Lower lobe of right lung (tissue), 2 donors: Measurements from ENCODE around the gene ASS1. TPM values are rescaled to one million over a fixed set of nuclear protein-coding genes. Genes with fewer than 3 reads are reported as not detected.

Experiments used
- ATAC-seq, 2 donors: fragments of 200-7000 bp; cut with Tn5 transposase; one replicate each; pipeline ENCODE4 v1.9.1; 2020 to 2022; ENCODE audit warnings: mild to moderate bottlenecking in 2 of 2, moderate library complexity in 2 of 2
- DNase-seq: peaks from one replicate; pipeline ENCODE4 v3.0.0-alpha.2; 2020
- H3K27ac ChIP-seq: fragments of 200-600 bp; one replicate; pipeline ENCODE4 v1.8.0; 2022
- H3K27me3 ChIP-seq: fragments of 200-600 bp; one replicate; pipeline ENCODE4 v1.8.0; 2022; ENCODE audit warnings: low read depth
- H3K36me3 ChIP-seq: fragments of 200-600 bp; one replicate; pipeline ENCODE4 v1.8.0; 2022; ENCODE audit warnings: mild to moderate bottlenecking
- H3K4me1 ChIP-seq: fragments of 200-600 bp; one replicate; pipeline ENCODE4 v1.8.0; 2022
- H3K4me3 ChIP-seq: fragments of 200-600 bp; one replicate; pipeline ENCODE4 v1.8.0; 2022; ENCODE audit warnings: mild to moderate bottlenecking
- H3K9me3 ChIP-seq: fragments of 200-600 bp; one replicate; pipeline ENCODE4 v1.8.0; 2022
- intact Hi-C: fragments of 100-400 bp; cut with DNase I; formaldehyde crosslinking; loops from one replicate; pipeline ENCODE4 v1.11.0; 2022
- total RNA-seq: library from RNA; stranded (reverse); fragmentation: NEBNext Ultra II Directional; extraction: Animal tissue kit (Norgen Biotek cat#: 25700); gene quantifications from one replicate; pipeline ENCODE4 v1.2.1, GENCODE V29; 2021
- TF ChIP-seq, protein P1 (sequence below): fragments of 200-600 bp; IDR thresholded peaks from one replicate; pipeline ENCODE4 v1.8.0; 2022; ENCODE audit warnings: antibody characterized with exemption, mild to moderate bottlenecking
- donor health status: DM: no; HTN: yes; CAD: no; lungs with severe emphysema.

ASS1 gene
- total RNA-seq, 1 donor from 2014 or later = 75.2 TPM

- Histone ChIP-seq H3K4me1 (no peaks in the 10 kb centered on the region), H3K9me3 (no peaks in the 10 kb centered on the region), H3K27ac (no peak overlapping the region), H3K4me3 (no peak overlapping the region), H3K36me3 (peaks cover 33% of the 10 kb centered on the region), H3K27me3 (peaks cover 5% of the 10 kb centered on the region)
- DNase-seq (no peak), ATAC-seq (no peak)
- intact Hi-C loops = no loop called here
- TF ChIP-seq, protein P1, sequence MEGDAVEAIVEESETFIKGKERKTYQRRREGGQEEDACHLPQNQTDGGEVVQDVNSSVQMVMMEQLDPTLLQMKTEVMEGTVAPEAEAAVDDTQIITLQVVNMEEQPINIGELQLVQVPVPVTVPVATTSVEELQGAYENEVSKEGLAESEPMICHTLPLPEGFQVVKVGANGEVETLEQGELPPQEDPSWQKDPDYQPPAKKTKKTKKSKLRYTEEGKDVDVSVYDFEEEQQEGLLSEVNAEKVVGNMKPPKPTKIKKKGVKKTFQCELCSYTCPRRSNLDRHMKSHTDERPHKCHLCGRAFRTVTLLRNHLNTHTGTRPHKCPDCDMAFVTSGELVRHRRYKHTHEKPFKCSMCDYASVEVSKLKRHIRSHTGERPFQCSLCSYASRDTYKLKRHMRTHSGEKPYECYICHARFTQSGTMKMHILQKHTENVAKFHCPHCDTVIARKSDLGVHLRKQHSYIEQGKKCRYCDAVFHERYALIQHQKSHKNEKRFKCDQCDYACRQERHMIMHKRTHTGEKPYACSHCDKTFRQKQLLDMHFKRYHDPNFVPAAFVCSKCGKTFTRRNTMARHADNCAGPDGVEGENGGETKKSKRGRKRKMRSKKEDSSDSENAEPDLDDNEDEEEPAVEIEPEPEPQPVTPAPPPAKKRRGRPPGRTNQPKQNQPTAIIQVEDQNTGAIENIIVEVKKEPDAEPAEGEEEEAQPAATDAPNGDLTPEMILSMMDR = no peak
Observed at GRCh38 chr9:130463763-130464745, 19.3 kb downstream of the ASS1 start.

DNA sequence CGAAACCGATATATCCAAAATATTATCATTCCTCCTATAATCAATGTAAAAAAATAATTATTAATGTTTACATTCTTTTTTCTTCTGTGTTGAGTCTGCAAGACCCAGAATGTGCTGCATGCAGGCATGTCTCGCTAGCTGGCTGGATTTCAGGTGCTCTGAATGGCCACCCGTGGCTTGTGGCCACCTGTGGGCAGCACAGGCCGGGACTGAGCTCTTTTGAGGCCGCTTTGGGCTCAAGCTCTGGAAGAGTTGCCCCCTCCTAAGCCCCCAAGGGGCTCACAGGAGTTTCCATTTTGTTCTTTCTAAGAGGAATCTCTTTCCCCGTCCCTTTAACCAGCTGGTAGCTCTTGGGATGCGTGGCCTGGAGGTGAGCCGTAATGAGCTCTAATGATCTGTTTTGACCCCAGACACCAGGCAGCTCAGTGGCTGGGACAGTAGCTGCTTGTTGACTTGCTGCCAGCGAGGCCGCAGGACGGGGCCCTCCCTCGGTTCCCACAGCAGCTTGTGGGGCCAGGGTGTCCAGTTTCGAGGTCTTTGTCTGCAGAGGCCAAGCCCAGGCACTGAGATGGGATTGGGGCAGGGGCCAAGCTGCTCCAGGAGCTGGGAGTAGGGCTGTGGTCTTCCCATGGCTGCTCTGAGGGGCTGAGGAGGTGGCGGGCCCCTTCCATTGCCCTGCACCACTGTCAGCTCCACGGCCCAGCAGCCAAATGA is 20.8 kb downstream of the ASS1 start:
- no peak overlapping the region for H3K4me3 ChIP-seq
- H3K27ac ChIP-seq = no peak overlapping the region
- ATAC-seq = no peak
- intact Hi-C loops = no loop called here
- H3K4me1 ChIP-seq = no peaks in the 10 kb centered on the region
- H3K27me3 ChIP-seq = peaks cover 5% of the 10 kb centered on the region
- DNase-seq = no peak
- H3K36me3 ChIP-seq = peaks cover 40% of the 10 kb centered on the region
- TF ChIP-seq, protein P1 = no peak
- no peaks in the 10 kb centered on the region for H3K9me3 ChIP-seq

DNA sequence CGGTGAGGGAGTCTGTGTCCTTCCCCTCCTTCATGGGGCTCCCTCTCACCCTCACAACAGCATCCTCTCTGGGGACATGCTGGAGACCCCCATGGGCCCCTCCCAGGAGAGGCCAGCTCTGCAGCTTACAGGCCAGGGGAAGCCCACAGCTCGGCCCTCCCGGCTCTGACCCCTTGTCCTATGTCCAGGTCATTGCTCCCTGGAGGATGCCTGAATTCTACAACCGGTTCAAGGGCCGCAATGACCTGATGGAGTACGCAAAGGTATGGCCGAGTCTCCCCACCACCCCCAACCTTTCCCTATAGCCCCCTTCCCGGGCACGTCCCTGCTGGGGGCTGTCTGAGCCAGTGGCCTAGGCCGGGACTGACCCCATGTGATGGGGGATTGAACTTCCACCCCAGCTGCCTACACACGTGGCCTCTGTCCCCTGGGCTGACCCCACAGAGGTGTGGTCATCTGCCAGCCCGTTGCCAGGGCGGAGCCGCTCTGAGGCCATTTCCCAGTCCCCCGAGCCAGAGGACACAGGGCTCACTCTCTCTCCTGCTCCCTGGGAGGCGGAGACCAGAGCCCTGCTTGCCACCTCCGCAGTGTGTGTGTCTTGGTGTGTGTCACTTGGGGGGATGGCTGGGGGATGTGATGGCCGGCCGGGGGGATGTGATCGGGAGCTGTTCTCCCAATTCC is 21.9 kb downstream of the ASS1 start:
- intact Hi-C loops = no loop called here
- Histone ChIP-seq H3K4me1 (no peaks in the 10 kb centered on the region), H3K27me3 (peaks cover 5% of the 10 kb centered on the region), H3K36me3 (peaks cover 50% of the 10 kb centered on the region), H3K4me3 (no peak overlapping the region), H3K9me3 (no peaks in the 10 kb centered on the region), H3K27ac (no peak overlapping the region)
- DNase-seq (no peak), ATAC-seq (no peak)
- TF ChIP-seq, protein P1 = no peak

- Histone ChIP-seq H3K4me3 (no peak overlapping the region), H3K4me1 (no peaks in the 10 kb centered on the region), H3K27me3 (peaks cover 5% of the 10 kb centered on the region), H3K9me3 (no peaks in the 10 kb centered on the region), H3K36me3 (peaks cover 53% of the 10 kb centered on the region), H3K27ac (no peak overlapping the region)
- TF ChIP-seq, protein P1 = no peak
- DNase-seq (no peak), ATAC-seq (no peak)
- intact Hi-C loops = no loop called here
Observed at GRCh38 chr9:130467316-130467715, 22.6 kb downstream of the ASS1 start.

GRCh38 chr9:130468566-130468965 is 23.8 kb downstream of the ASS1 start:
- no peak for ATAC-seq
- DNase-seq = no peak
- intact Hi-C loops = no loop called here
- H3K4me1 ChIP-seq = no peaks in the 10 kb centered on the region
- no peak overlapping the region for H3K4me3 ChIP-seq
- no peaks in the 10 kb centered on the region for H3K9me3 ChIP-seq
- H3K27me3 ChIP-seq = peaks cover 5% of the 10 kb centered on the region
- no peak overlapping the region for H3K27ac ChIP-seq
- peaks cover 47% of the 10 kb centered on the region for H3K36me3 ChIP-seq
- TF ChIP-seq, protein P1 = no peak
